LNCaP clone FGC (cell line): ENCODE data around the gene MRPL48.
"Not testable (repeated sequence)": the region's sequence is repeated elsewhere in the genome, so short reads cannot be mapped to it uniquely, and the experiment has no call there.

Source experiments
- DNase-seq: peaks from one replicate; pipeline ENCODE4 v3.0.0-alpha.2; 2011; ENCODE audit warnings: low read depth
- H3K4me3 ChIP-seq: 2 replicates; pipeline ENCODE4 v1.5.1; 2011; ENCODE audit warnings: mild to moderate bottlenecking, low read depth, low read length, control low read depth
- CTCF ChIP-seq: IDR thresholded peaks from 2 replicates; pipeline ENCODE4 v1.5.1; 2012; ENCODE audit warnings: mild to moderate bottlenecking; ENCODE audit not compliant: control insufficient read depth, insufficient read depth; ENCODE audit errors: extremely low read depth

The MRPL48 gene

GRCh38 chr11:73781303-73781702 lies 6.4 kb upstream of the MRPL48 start:
- no peak for DNase-seq

GRCh38 chr11:73783483-73784020 lies 4.1 kb upstream of the MRPL48 start:
- H3K4me3 ChIP-seq: no peak overlapping the region
- no peak for DNase-seq
- no peak for TF ChIP-seq CTCF

More at GRCh38 chr11:73781303-73781702, 6.4 kb upstream of the MRPL48 start:
- TF ChIP-seq CTCF: no peak
- no peak overlapping the region for H3K4me3 ChIP-seq

DNA sequence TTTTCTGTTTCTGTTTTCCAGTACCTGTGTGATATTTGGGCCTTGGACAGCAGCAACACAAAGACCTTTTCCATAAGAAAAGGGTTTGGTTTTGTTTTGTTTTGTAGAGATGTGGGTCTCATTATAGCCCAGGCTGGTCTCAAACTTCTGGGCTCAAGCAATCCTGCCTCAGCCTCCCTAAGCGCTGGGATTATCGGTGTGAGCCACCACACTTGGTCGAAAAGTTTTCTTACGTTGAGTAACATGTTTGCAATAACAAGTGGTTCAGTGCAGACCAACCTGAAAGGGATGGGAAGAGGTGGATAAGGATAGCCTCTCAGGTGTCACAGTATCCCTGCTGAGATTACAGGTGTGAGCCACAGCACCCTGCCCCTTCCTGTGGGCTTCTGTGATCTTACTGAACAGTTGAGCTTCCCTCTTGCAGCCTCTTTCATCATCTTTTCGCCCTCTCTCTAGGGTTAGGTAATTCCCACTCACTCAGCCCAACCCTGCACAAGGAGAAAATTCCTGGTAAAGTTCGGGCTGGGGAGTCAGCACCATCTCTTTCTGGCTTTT lies 3.5 kb upstream of the MRPL48 start:
- TF ChIP-seq CTCF: no peak
- H3K4me3 ChIP-seq: no peak overlapping the region
- DNase-seq: no peak

- TF ChIP-seq CTCF: no peak
- DNase-seq: no peak
- no peak overlapping the region for H3K4me3 ChIP-seq
These were observed 2.9 kb upstream of the MRPL48 start for GRCh38 chr11:73784734-73785133.

GRCh38 chr11:73785467-73785866 lies 2.2 kb upstream of the MRPL48 start:
- DNase-seq, H3K4me3 ChIP-seq: not testable (repeated sequence)

- no peak for TF ChIP-seq CTCF
- no peak for DNase-seq
- H3K4me3 ChIP-seq: peak overlapping the region; percentile 83
These were observed 527 bp upstream of the MRPL48 start for GRCh38 chr11:73787051-73787642.

DNA sequence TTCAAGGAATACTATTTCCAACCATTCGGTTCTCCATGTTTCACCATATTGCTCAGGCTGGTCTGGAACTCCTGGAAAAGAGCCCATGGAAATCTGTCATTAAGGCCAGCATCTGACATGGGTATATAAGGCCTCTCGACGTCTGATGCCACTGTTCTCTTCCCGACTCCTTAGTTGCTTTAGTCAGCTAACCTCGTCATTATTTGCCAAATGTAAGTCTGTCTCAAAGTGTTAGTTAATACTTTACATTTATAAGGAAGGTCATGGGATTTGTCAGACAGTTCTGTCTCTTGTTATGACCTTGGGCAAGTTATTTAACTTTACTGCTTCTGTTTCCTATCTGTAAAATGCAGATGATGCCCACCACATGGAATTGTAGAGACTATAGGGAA lies 1.6 kb downstream of the MRPL48 start:
- no peak for TF ChIP-seq CTCF
- no peak overlapping the region for H3K4me3 ChIP-seq

More for the DNA sequence above, 1.6 kb downstream of the MRPL48 start:
- DNase-seq: no peak
